Epithelial cell of esophagus (primary cell): ENCODE data around the gene CCT7.

Source experiments
- DNase-seq: peaks from one replicate; pipeline ENCODE4 v3.0.0; 2010; ENCODE audit warnings: low read depth
- H3K4me3 ChIP-seq: 2 replicates; pipeline ENCODE4 v1.5.1; 2011; ENCODE audit warnings: mild to moderate bottlenecking, low read length, control low read depth
- CTCF ChIP-seq: IDR thresholded peaks from 2 replicates; pipeline ENCODE4 v1.5.1; 2011; ENCODE audit warnings: low read depth, mild to moderate bottlenecking, low read length, control low read depth, inconsistent platforms; ENCODE audit not compliant: insufficient read depth; ENCODE audit errors: missing control alignments

The CCT7 gene

GRCh38 chr2:73263540-73264331 is 29.6 kb downstream of the CCT7 start:
- DNase-seq: no peak
- TF ChIP-seq CTCF: no peak

GRCh38 chr2:73264332-73264606 is 30.2 kb downstream of the CCT7 start:
- no peak for DNase-seq
- no peak for TF ChIP-seq CTCF

More at GRCh38 chr2:73263540-73264331, 29.6 kb downstream of the CCT7 start:
- no peak overlapping the region for H3K4me3 ChIP-seq

DNA sequence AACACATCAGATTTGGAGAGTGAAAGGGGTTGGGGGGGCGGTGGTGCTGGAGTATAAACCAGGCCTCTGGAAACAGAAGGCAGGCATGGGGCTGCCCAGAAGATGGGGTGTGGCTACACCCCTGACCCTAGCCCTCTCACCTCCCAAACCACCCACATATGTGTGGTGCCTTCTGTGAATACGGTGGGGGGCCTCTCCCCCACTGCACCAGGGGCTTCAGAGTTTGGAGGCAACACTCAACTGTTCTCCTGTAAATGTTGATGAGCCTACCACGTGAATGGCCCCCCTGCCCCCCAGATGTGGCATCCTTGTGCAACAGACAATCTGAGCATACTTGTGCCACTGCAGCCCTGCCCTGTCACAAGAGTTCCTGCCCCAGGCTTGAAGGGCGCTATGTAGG is 30.7 kb downstream of the CCT7 start:
- DNase-seq: no peak
- H3K4me3 ChIP-seq: no peak overlapping the region
- no peak for TF ChIP-seq CTCF

More at GRCh38 chr2:73264332-73264606, 30.2 kb downstream of the CCT7 start:
- H3K4me3 ChIP-seq: no peak overlapping the region

GRCh38 chr2:73265298-73266060 is 31.4 kb downstream of the CCT7 start:
- DNase-seq: no peak
- no peak for TF ChIP-seq CTCF
- no peak overlapping the region for H3K4me3 ChIP-seq

GRCh38 chr2:73266061-73266901 is 32.2 kb downstream of the CCT7 start:
- no peak for TF ChIP-seq CTCF
- no peak overlapping the region for H3K4me3 ChIP-seq
- peak; percentile 58 for DNase-seq

DNA sequence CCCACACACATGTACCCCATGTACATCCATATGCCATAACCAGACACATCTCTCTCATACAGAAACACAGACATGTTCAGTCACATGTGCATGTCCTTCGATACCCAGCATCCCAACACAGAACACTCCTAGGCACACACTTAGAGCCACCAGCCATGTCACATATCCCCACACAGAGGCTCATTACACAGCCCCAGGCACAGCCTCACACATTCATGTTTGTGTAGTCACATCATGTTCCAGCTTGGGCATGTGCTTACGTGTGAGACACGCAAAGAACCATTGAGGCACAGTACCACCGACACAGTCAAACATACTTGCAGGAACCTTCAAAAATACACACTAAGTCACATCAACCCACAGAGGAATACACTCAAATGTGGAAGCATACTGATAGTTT is 32.9 kb downstream of the CCT7 start:
- no peak for TF ChIP-seq CTCF
- H3K4me3 ChIP-seq: no peak overlapping the region
- no peak for DNase-seq
